OCI-LY7 (cell line): ENCODE measurements around the gene CSF1. TPM values are rescaled to one million over a fixed set of nuclear protein-coding genes. Genes with fewer than 3 reads are reported as not detected.

ENCODE experiments used
- BruUV-seq: library from RNA; stranded (reverse); fragments of 400-500 nt; replicated peaks from 2 replicates; lab custom pipeline; 2021; lab: Mats Ljungman, UMichigan
- CTCF ChIA-PET: fragments of 300-600 bp; sonication (Branson Sonifier 250); formaldehyde crosslinking; loops from one replicate; lab custom pipeline; 2022; ENCODE audit warnings: antibody characterized with exemption; ENCODE audit not compliant: unreplicated experiment; lab: Charles Lee
- POLR2A ChIA-PET: fragments of 300-600 bp; sonication (Branson Sonifier 250); formaldehyde crosslinking; loops from one replicate; lab custom pipeline; 2022; ENCODE audit warnings: antibody characterized with exemption; lab: Charles Lee
- DNase-seq: peaks from one replicate; pipeline ENCODE4 v3.0.0-alpha.2; 2015; ENCODE audit warnings: low spot score
- H2AFZ ChIP-seq: fragments of 200-600 bp; sonication (generic), shearing (Covaris generic); 2 replicates; pipeline ENCODE4 v1.6.1; 2014; ENCODE audit warnings: mild to moderate bottlenecking, antibody characterized with exemption, low read length, moderate library complexity
- H3K27ac ChIP-seq: fragments of 200-600 bp; sonication (generic); 2 replicates; pipeline ENCODE4 v1.5.1; 2014; ENCODE audit warnings: mixed run types, low read depth, mild to moderate bottlenecking, moderate library complexity, low read length, inconsistent platforms; ENCODE audit not compliant: poor library complexity, severe bottlenecking
- H3K36me3 ChIP-seq: fragments of 200-600 bp; sonication (generic); 2 replicates; pipeline ENCODE4 v1.6.1; 2014; ENCODE audit warnings: mild to moderate bottlenecking, antibody characterized with exemption, low read length, moderate library complexity, mixed read lengths; ENCODE audit not compliant: insufficient read depth
- H3K4me1 ChIP-seq: fragments of 200-600 bp; sonication (generic); 2 replicates; pipeline ENCODE4 v1.5.1; 2014; ENCODE audit warnings: mild to moderate bottlenecking, low read length; ENCODE audit not compliant: insufficient read depth, poor library complexity, severe bottlenecking
- H3K4me2 ChIP-seq: fragments of 200-600 bp; sonication (generic); 2 replicates; pipeline ENCODE4 v1.6.1; 2014; ENCODE audit warnings: mild to moderate bottlenecking, low read length
- H3K4me3 ChIP-seq: fragments of 200-600 bp; sonication (generic); 2 replicates; pipeline ENCODE4 v1.5.1; 2014; ENCODE audit warnings: mild to moderate bottlenecking, low read depth, low read length; ENCODE audit not compliant: poor library complexity, severe bottlenecking
- H3K79me2 ChIP-seq: fragments of 200-600 bp; sonication (generic); 2 replicates; pipeline ENCODE4 v1.6.1; 2016; ENCODE audit warnings: low read depth, mild to moderate bottlenecking, low read length, moderate library complexity, mixed read lengths; ENCODE audit not compliant: insufficient read depth
- H3K9me2 ChIP-seq: fragments of 200-600 bp; sonication (generic); 2 replicates; pipeline ENCODE4 v1.6.1; 2016; ENCODE audit warnings: mild to moderate bottlenecking, low read length, mixed read lengths; ENCODE audit not compliant: insufficient read depth
- H3K9me3 ChIP-seq: fragments of 200-600 bp; sonication (generic); 2 replicates; pipeline ENCODE4 v1.6.1; 2014; ENCODE audit warnings: mild to moderate bottlenecking, mixed run types, low read length, mixed read lengths
- H4K20me1 ChIP-seq: fragments of 200-600 bp; sonication (generic); 2 replicates; pipeline ENCODE4 v1.6.1; 2014; ENCODE audit warnings: mild to moderate bottlenecking, antibody characterized with exemption, low read length, moderate library complexity, mixed read lengths; ENCODE audit not compliant: insufficient read depth
- EZH2phosphoT487 ChIP-seq: fragments of 200-600 bp; sonication (generic); IDR thresholded peaks from 2 replicates; pipeline ENCODE4 v1.6.1; 2018; ENCODE audit warnings: low read depth, borderline replicate concordance, mild to moderate bottlenecking, mixed run types, antibody characterized with exemption, low read length, moderate library complexity, mixed read lengths
- intact Hi-C: fragments of 100-400 bp; cut with micrococcal nuclease; formaldehyde crosslinking; loops from one replicate; pipeline ENCODE4 v1.10.0; 2022; ENCODE audit not compliant: unreplicated experiment
- total RNA-seq, 2 experiments: library from RNA; depleted of rRNA in 1 of 2; stranded (reverse); fragments of >200 nt in 1 of 2; shearing (Covaris generic) in 1 of 2; gene quantifications; 2 replicates each; pipeline ENCODE4 v1.2.3, GENCODE V29; 2014 to 2022
- TF ChIP-seq, protein P1 (sequence below): fragments of 200-600 bp; sonication (generic); conservative IDR thresholded peaks from 2 replicates; pipeline ENCODE4 v1.5.1; 2014; ENCODE audit warnings: mild to moderate bottlenecking, antibody characterized with exemption, low read length, moderate library complexity, mixed read lengths

Gene CSF1
- total RNA-seq, 2 experiments from 2014 or later = not detected

- H3K36me3 ChIP-seq = no peaks in the 10 kb centered on the region
- H3K79me2 ChIP-seq = no peaks in the 10 kb centered on the region
- H2AFZ ChIP-seq = no peak overlapping the region
- no TSS peak for BruUV-seq
- no peak for TF ChIP-seq EZH2phosphoT487
- TF ChIP-seq, protein P1, sequence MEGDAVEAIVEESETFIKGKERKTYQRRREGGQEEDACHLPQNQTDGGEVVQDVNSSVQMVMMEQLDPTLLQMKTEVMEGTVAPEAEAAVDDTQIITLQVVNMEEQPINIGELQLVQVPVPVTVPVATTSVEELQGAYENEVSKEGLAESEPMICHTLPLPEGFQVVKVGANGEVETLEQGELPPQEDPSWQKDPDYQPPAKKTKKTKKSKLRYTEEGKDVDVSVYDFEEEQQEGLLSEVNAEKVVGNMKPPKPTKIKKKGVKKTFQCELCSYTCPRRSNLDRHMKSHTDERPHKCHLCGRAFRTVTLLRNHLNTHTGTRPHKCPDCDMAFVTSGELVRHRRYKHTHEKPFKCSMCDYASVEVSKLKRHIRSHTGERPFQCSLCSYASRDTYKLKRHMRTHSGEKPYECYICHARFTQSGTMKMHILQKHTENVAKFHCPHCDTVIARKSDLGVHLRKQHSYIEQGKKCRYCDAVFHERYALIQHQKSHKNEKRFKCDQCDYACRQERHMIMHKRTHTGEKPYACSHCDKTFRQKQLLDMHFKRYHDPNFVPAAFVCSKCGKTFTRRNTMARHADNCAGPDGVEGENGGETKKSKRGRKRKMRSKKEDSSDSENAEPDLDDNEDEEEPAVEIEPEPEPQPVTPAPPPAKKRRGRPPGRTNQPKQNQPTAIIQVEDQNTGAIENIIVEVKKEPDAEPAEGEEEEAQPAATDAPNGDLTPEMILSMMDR = no peak
- no peaks in the 10 kb centered on the region for H3K9me3 ChIP-seq
- no peak overlapping the region for H3K4me2 ChIP-seq
- H3K4me1 ChIP-seq = peaks cover 11% of the 10 kb centered on the region
- H3K4me3 ChIP-seq = no peak overlapping the region
- CTCF ChIA-PET = interaction anchor here (0.6 kb wide), 1 partner anchor 21 kb away, joined by 8 read pairs; no protein-coding TSS in a partner anchor
- H3K27ac ChIP-seq = no peak overlapping the region
- intact Hi-C loops = no loop called here
- DNase-seq = no peak
- H4K20me1 ChIP-seq = no peaks in the 10 kb centered on the region
- no peaks in the 10 kb centered on the region for H3K9me2 ChIP-seq
- POLR2A ChIA-PET = no interaction called here
These were observed 7.2 kb upstream of the CSF1 start for GRCh38 chr1:109903376-109903930.

DNA sequence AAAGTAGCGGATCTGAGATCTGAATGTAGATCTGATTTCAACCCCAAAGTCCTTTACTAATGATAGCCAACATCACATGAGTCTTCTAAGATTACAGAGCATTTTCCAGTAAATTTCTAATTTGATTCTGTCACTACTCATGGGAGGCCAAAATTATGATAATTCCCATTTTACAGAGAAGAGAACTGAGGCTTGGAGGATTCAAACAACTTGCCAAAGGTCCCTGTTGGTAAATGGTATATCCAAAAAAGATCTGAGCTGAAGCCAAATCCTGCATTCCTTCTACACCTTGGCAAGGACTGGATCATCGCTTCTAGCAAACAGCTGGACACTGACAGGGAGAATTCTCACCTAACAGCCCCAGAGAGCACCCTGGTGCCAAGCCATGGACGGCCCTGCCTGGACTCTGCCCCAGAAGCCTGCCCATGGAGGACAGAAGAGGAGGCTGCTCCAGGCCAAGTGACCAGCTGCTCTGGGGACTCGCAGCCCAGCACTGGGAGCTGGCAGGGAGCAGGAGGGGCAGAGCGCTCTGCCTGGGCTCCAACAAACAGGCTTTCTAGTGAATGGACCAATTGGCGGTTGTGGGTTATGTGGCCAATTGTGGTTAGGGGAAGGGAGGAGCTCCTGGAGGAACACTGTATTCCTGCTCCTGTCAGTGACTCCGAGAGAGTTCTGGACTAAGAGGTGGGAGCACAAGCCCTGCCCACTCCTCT, 6.4 kb upstream of the CSF1 start:
- ChIA-PET POLR2A (interaction anchor here (0.7 kb wide), 1 partner anchor 30 kb away, joined by 3 read pairs; no protein-coding TSS in a partner anchor), CTCF (interaction anchor here (0.6 kb wide), 3 partner anchors 21 to 80 kb away, joined by 3 to 8 read pairs (median 3); partner anchors contain the start of gene AHCYL1)
- no peak overlapping the region for H2AFZ ChIP-seq
- H4K20me1 ChIP-seq = no peaks in the 10 kb centered on the region
- no peaks in the 10 kb centered on the region for H3K9me2 ChIP-seq
- no peaks in the 10 kb centered on the region for H3K9me3 ChIP-seq
- no peak for DNase-seq
- H3K4me1 ChIP-seq = peaks cover 11% of the 10 kb centered on the region
- H3K4me2 ChIP-seq = no peak overlapping the region
- TF ChIP-seq, protein P1 = no peak
- no peak for TF ChIP-seq EZH2phosphoT487
- H3K27ac ChIP-seq = no peak overlapping the region
- no peaks in the 10 kb centered on the region for H3K79me2 ChIP-seq
- BruUV-seq = no TSS peak
- no peak overlapping the region for H3K4me3 ChIP-seq
- intact Hi-C loops = no loop called here
- H3K36me3 ChIP-seq = no peaks in the 10 kb centered on the region

DNA sequence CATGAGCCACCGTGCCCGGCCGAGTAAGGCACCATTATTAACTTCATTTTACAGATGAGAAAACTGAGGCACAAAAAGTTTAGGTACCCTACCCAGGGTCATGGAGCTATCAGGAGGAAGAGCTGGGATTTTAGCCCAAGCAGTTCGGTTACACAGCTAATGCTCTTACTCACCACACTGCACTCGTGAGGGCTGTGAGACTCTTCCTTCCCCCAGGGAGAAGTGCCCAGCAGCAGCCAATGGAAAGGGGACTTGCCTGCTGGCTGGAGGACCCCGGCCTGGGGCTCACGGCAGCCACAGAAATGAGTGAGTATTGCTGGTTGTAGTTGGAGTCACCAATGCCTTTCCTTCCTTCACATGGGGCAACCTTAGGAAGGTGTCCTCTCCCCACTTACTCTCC, 5.2 kb upstream of the CSF1 start:
- DNase-seq = no peak
- Histone ChIP-seq H3K4me2 (no peak overlapping the region), H3K36me3 (no peaks in the 10 kb centered on the region), H3K27ac (no peak overlapping the region), H3K4me1 (peaks cover 11% of the 10 kb centered on the region), H3K79me2 (no peaks in the 10 kb centered on the region), H2AFZ (no peak overlapping the region), H4K20me1 (no peaks in the 10 kb centered on the region), H3K9me2 (no peaks in the 10 kb centered on the region), H3K9me3 (no peaks in the 10 kb centered on the region), H3K4me3 (no peak overlapping the region)
- ChIA-PET CTCF (no interaction called here), POLR2A (no interaction called here)
- TF ChIP-seq EZH2phosphoT487 = no peak
- TF ChIP-seq, protein P1 = no peak
- intact Hi-C loops = no loop called here
- no TSS peak for BruUV-seq
